Mammary epithelial cell (primary cell): Measurements from ENCODE around the gene C16orf89.
"Not testable (repeated sequence)": the region's sequence is repeated elsewhere in the genome, so short reads cannot be mapped to it uniquely, and the experiment has no call there.

Experiments
- CTCF ChIP-seq, 2 donors: IDR thresholded peaks in 1 of 2; conservative IDR thresholded peaks in 1 of 2; 2 replicates each; pipeline ENCODE4 v1.5.1; 2011 to 2012; ENCODE audit warnings: inconsistent platforms in 2 of 2, low read length in 2 of 2, mild to moderate bottlenecking in 2 of 2, control low read depth in 1 of 2, low read depth in 1 of 2; ENCODE audit not compliant: insufficient read depth in 1 of 2; ENCODE audit errors: extremely low read depth in 1 of 2
- EZH2 ChIP-seq: IDR thresholded peaks from 2 replicates; pipeline ENCODE4 v1.6.1; 2012; ENCODE audit warnings: low read length, inconsistent platforms, borderline replicate concordance

DNA sequence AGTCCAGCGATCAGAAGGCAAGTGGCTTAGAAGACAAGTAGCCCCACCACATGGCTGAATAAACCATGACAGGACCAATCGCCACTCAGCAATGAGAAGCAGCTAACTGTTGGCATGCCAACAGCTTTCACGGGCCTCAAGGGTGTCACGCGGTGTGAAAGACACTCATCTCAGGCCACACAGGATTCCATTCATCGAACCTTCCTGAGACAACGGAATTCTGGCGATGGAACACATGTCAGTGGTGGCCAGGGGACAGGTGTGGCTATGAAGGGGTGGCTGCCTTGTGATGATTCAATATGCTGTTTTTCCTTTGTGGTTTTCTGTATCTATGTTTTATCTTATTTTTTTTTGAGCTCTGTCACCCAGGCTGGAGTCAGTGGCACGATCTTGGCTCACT is 24.8 kb upstream of the C16orf89 start:
- TF ChIP-seq CTCF (conservative IDR thresholded peaks at IDR 0.05 in 1 of 2, IDR thresholded peaks at IDR 0.05 in 1 of 2; ENCODE audit: extremely low read depth in 1 of 2, insufficient read depth in 1 of 2, low read depth in 1 of 2, low read length in 2 of 2); EZH2: not testable (repeated sequence)
